ENCODE results near the gene SRGAP3.

SRGAP3 gene

DNA sequence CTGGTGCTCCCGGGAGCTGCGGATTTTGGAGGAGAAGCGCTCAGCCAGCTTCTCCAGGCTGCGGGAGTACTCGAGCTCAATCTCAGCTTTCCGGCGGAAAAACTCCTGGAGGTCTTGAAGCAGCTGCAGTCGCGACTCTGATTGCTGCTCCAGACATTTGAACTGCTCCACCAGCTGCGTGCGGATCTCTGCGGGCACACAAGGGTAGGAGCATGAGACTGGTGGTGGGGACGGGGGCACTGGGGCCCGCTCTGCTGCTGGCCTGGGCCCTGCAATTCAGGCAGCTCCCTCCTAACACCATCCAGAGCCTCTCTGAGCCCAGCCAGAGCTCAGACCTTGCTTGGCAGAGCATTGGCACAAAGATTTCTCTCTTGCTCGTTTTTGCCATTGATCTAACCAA, 124.7 kb downstream of the SRGAP3 start:
- in situ Hi-C loops (cut with MboI; ENCODE audit: low pct_unique_long_range_greater_than_20kb, low sequenced_read_pairs, unreplicated experiment), result no loop called here
- no peak for DNase-seq (ENCODE audit: low spot score)
- TF ChIP-seq, protein P1, sequence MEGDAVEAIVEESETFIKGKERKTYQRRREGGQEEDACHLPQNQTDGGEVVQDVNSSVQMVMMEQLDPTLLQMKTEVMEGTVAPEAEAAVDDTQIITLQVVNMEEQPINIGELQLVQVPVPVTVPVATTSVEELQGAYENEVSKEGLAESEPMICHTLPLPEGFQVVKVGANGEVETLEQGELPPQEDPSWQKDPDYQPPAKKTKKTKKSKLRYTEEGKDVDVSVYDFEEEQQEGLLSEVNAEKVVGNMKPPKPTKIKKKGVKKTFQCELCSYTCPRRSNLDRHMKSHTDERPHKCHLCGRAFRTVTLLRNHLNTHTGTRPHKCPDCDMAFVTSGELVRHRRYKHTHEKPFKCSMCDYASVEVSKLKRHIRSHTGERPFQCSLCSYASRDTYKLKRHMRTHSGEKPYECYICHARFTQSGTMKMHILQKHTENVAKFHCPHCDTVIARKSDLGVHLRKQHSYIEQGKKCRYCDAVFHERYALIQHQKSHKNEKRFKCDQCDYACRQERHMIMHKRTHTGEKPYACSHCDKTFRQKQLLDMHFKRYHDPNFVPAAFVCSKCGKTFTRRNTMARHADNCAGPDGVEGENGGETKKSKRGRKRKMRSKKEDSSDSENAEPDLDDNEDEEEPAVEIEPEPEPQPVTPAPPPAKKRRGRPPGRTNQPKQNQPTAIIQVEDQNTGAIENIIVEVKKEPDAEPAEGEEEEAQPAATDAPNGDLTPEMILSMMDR (IDR thresholded peaks at IDR 0.05; ENCODE audit: extremely low read depth, insufficient read depth, missing control alignments), result no peak

GRCh38 chr3:9123840-9124239, 125.6 kb downstream of the SRGAP3 start:
- in situ Hi-C loops (cut with MboI; ENCODE audit: low pct_unique_long_range_greater_than_20kb, low sequenced_read_pairs, unreplicated experiment), result no loop called here
- TF ChIP-seq, protein P1 (IDR thresholded peaks at IDR 0.05; ENCODE audit: extremely low read depth, insufficient read depth, missing control alignments), result no peak
- DNase-seq (ENCODE audit: low spot score), result no peak

- no peak for DNase-seq (ENCODE audit: low spot score)
- in situ Hi-C loops (cut with MboI; ENCODE audit: low pct_unique_long_range_greater_than_20kb, low sequenced_read_pairs, unreplicated experiment), result no loop called here
- TF ChIP-seq, protein P1 (IDR thresholded peaks at IDR 0.05; ENCODE audit: extremely low read depth, insufficient read depth, missing control alignments), result no peak
Measured at GRCh38 chr3:9122732-9123364, 126.6 kb downstream of the SRGAP3 start.

DNA sequence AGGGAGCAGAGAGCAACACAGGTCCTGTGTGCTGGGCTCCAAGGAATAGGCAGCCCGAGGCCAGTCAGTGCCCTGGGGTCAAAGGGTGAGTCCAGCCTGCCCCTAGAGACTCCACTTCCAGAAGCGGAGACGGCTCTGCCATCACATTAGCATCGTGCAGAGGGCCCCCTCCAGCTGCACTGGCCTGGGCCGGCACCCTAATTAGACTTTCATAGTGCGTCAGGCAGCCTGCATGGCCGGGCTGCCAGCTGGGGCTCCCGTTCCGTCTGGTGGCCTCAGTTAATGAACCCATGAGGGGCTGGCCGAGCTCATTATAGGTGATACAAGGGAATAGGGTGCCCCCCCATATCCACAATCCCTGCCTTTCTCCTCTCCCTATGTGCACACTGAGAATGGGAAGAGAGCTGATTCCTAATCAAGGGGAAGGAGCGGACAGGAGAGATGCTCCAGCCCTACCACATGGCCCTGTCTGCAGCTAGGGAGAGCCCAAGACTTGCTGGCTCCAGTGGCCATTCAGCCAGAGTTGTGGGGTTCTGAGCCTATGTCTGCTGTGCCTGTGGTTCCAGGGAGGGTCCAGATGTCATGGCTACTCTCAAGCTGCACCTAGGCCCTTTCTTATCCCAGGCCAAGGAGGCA, 128.0 kb downstream of the SRGAP3 start:
- TF ChIP-seq, protein P1 (IDR thresholded peaks at IDR 0.05; ENCODE audit: extremely low read depth, insufficient read depth, missing control alignments), result no peak
- DNase-seq (ENCODE audit: low spot score), result no peak
- in situ Hi-C loops (cut with MboI; ENCODE audit: low pct_unique_long_range_greater_than_20kb, low sequenced_read_pairs, unreplicated experiment), result no loop called here

GRCh38 chr3:9119331-9119730, 130.1 kb downstream of the SRGAP3 start:
- in situ Hi-C loops (cut with MboI; ENCODE audit: low pct_unique_long_range_greater_than_20kb, low sequenced_read_pairs, unreplicated experiment), result no loop called here
- TF ChIP-seq, protein P1 (IDR thresholded peaks at IDR 0.05; ENCODE audit: extremely low read depth, insufficient read depth, missing control alignments), result no peak
- no peak for DNase-seq (ENCODE audit: low spot score)

GRCh38 chr3:9118222-9118621, 131.2 kb downstream of the SRGAP3 start:
- in situ Hi-C loops (cut with MboI; ENCODE audit: low pct_unique_long_range_greater_than_20kb, low sequenced_read_pairs, unreplicated experiment), result no loop called here
- no peak for DNase-seq (ENCODE audit: low spot score)
- TF ChIP-seq, protein P1 (IDR thresholded peaks at IDR 0.05; ENCODE audit: extremely low read depth, insufficient read depth, missing control alignments), result no peak
